Suppressor macrophage (primary cell): ENCODE measurements around the gene C12orf56.
"Not testable (repeated sequence)": the region's sequence is repeated elsewhere in the genome, so short reads cannot be mapped to it uniquely, and the experiment has no call there.

ENCODE experiments used
- DNase-seq, 4 experiments: peaks; one replicate each; pipeline ENCODE4 v3.0.0-alpha.2; 2020 to 2022

C12orf56 gene

DNA sequence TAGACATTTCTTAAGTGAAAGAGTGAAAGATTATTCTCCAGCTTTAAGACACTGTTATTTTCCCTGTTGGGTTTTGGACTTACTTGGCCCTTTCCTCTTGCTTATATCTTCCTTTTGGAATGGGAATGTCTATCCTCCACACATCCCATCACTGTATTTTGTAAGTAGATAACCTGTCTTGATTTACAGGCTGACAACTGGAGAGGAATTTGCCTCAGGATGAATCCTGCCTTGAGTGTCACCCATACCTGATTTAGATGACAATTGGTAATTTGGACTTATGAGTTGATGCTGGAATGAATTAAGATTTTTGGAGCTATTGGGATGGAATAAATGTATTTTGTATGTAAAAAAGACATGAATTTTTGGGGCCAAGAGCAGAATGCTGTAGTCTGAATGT, 94.3 kb downstream of the C12orf56 start:
- no peak for DNase-seq

DNA sequence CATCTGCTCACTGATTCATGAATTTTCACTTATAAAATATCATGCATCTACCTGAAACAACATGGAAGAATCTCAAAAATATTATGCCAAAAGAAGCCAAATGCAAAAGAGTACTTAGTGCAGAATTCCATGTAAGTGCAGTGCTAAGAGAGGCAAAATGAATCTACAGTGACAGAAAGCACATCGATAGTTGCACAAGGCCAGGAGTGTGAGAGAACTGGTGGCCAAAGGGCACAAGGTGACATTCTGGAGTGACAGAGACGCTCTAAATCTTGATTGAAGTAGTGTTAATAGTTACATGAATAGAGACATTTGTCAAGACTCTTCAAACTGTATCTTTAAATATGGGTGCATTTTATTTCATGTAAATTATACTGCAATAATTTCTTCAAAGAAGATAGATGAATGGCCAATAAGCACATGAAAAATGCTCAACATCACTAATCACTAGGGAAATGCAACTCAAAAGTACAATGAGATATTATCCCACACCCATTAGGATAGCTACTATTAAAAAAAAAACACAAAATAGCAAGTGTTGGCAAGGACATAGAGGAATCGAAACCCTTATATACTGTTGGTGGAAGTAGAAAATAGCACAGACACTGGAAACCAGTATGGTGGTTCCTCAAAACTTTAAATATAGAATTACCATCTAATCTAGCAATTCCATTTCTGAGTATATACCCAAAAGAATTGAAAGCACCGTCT, 96.7 kb downstream of the C12orf56 start:
- peak in 3 of 4 experiments; percentile 5 to 69 (median 68) for DNase-seq

DNA sequence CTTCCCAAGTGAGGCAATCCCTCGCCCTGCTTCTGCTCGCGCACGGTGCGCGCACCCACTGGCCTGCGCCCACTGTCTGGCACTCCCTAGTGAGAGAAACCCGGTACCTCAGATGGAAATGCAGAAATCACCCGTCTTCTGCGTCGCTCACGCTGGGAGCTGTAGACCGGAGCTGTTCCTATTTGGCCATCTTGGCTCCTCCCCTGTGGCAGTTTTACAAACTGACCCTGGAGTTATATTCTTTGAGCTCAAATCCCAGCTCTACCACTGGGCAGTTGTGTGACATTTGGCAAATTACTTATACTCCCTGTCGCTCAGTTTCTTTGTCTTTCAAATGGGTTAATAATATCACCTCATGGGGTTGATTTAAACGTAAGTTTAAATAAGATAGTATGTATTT, 97.4 kb downstream of the C12orf56 start:
- not testable (repeated sequence) for DNase-seq

GRCh38 chr12:64286521-64286920, 104.0 kb downstream of the C12orf56 start:
- DNase-seq: no peak

DNA sequence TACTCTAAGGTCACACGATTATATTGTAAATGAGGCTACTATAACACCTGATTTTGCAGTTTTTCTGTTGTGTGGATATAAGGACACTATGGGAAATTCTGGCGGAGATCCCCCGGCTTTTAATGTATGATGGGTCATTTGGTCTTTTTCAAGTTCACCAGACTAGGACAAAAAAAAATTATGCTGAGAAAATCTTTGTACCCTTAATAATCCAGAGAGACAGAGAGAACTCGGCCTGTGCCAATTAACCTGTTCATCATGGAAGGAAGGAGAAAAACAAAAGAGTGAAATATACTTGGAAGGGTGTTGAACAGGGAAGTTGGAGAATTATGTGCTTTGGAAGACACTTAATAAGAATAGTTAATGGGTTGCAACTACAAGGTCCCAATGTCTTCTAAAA, 106.3 kb downstream of the C12orf56 start:
- no peak for DNase-seq

DNA sequence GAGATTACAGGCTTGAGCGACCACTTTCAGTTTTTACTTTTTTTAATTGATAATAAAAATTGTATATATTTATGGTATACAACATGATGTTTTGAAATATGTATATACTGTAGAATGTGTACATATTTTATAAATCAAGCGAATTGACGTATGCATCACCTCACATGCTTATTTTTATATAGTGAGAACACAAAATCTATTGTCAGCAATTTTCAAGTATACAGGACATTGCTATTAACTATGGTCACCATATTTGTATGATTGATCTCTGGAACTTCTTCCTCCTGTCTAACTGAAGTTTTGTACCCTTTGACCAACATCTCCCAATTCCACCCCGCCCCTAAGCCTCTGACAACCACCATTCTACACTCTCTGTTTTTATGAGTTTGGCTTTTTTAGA, 112.1 kb downstream of the C12orf56 start:
- no peak for DNase-seq

GRCh38 chr12:64273527-64274403, 116.8 kb downstream of the C12orf56 start:
- peak; percentile 33 to 61 (median 52) for DNase-seq

DNA sequence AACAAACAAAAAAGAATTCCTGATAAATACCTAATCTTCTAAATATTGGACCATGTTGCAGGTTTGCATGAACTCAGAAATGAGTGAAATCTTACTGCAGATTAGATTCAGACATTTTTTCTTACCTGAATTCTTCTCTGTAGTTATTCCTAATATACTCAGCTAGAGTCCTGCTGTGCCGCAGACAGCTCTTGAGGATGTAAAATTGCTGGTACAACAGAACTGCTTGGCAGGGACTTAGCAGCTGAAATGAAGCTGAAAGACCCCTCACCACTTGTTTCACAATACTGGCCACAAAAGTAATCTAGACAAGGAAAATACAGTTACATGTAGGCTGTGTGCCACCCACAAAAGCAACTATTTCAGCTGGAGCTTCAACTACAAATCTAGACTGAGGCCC, 120.1 kb downstream of the C12orf56 start:
- no peak for DNase-seq

GRCh38 chr12:64269161-64269560, 121.4 kb downstream of the C12orf56 start:
- DNase-seq: no peak

DNA sequence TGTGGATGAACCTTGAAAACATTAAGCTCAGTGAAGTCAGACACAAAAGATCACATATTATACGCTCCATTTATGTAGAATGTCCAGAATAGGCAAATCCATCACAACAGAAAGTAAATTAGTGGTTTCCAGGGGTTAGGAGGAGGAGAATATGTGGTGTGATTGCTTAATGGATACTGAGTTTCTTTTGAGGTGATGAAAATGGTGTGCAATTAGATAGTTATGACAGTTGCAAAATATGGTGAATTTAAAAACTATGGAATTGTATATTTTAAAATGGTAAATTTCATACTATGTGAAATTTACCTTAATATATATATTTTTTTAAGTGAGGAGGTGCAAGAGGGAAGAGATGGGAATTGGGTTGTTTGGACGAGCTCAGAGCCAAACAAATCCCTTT, 122.1 kb downstream of the C12orf56 start:
- no peak for DNase-seq

DNA sequence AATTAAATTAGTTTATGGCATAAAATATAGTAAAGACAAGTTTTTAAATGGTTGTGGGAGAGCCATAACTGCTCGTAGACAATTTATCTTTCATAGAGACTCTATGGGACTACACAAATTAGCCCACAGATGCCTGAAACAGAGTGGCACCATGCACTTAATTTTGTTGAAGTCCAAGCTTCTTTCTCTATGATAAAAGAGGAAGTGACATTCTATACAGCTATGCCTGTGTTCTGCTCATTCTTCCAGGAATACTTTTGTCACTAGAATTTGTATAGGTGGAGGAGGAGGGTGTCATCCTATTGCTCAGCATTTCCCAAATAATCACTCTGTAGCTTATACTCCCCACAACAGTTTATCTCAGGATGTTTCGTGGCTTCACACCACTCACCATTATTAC, 124.7 kb downstream of the C12orf56 start:
- peak in 1 of 4 experiments; percentile 12 for DNase-seq

- no peak for DNase-seq
These were observed 128.7 kb downstream of the C12orf56 start for GRCh38 chr12:64261813-64262212.

- DNase-seq: no peak
These were observed 132.0 kb downstream of the C12orf56 start for GRCh38 chr12:64258576-64258975.

DNA sequence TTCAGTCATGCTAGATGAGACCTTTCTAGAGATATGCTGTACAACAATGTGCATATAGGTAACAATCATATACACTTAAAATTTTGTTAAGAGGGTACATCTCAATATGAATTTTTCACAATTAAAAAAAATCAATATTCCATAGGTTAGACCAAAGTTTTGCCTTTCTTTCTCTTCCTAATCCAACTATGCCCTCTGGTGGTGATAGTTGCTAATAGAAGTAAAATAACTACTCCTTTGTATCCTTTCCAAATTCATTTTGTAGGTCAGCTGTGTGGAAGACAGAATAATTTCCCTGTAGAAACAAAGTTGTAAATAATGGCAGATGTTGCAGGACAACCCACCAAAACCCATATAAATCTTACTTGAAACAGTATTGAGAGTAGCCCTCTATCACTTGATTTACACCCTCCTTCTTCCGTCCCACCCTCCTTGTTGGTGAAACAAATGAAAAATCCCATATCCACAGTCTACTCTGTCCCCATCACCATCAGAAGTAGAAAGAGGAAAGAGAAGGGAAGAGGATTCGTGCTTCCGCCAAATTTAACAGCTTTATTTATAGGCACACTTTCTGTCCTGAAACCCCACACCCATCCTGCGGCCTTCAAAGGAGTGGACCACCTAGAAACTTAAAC, 134.3 kb downstream of the C12orf56 start:
- DNase-seq: peak; percentile 33 to 90 (median 78)

- DNase-seq: no peak
These were observed 135.3 kb downstream of the C12orf56 start for GRCh38 chr12:64255249-64255648.

DNA sequence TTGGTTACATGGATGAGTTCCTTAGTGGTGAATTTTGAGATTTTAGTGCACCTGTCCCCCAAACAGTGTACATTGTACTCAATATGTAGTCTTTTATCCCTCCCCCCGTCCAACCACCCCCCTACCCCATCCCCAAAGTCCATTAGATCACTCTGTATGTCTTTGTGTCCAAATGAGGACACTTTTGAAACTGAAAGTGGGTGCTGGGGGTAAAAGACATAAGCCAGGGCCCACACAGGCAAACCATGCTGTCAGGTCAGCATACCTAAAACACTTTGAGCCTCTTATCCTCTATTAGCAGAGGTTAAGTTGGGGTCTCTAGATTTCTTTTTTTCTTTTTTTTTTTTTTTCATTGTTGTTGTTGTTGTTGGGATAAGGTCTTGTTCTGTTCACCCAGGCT, 137.2 kb downstream of the C12orf56 start:
- DNase-seq: no peak

DNA sequence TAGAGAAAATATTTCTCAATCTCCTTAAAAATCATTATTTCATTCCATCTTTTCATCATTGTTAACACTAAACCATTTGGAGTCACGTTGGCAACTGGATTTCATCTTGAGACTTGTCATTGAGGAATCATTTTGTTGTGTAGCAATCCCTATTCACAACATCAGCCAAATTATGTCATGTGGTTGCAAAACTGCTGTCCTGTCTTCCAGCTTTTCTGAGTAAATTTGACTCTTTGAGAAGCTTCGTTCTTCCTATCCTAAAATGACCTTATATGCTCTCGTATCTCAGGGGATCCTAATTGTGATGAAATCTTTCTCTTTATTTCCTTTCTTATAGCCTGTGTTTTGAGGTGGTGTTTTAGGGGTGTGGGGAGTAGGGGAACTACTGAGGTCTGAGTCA, 137.9 kb downstream of the C12orf56 start:
- DNase-seq: peak; percentile 56 to 82 (median 67)

- no peak for DNase-seq
These were observed 146.7 kb downstream of the C12orf56 start for GRCh38 chr12:64243809-64244208.

DNA sequence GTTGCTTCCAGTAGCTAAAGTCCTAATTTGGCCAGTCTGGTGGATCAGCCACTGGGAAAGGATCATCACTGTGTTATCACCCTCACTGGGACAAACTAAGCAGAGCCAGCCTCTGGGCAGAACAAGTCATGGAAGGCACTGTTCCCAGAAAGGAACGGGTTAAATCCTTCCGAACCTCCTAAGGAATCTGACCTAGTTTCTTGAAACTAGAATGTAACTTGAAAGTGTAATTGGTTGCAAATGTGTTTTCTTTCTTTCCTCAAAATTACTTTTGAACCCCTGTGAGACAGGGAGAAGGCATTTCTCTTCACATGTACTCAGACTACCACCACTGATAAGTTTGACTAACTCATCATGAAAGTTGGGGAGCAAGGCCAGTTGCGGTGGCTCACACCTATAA, 149.8 kb downstream of the C12orf56 start:
- no peak for DNase-seq

- DNase-seq: no peak
These were observed 153.2 kb downstream of the C12orf56 start for GRCh38 chr12:64237382-64237781.

DNA sequence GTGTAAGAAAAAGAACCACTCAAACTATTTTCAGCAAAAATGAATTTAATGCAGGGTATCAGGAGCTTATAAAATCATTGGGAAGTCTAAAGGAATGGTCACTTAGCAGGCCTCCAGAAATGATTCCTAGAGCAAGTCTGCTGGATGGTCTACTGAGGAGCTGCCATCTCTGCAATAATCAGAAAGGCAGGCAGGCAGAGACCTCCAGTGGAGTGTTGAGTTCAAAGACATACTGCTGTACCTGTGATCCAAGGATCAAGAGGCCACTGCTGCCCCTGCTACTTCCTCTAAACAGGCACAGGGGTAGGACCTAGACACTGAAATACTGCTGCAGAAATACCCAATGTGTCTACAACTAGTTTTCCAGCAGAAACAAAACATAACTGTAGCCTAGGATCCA, 154.0 kb downstream of the C12orf56 start:
- peak in 2 of 4 experiments; percentile 14 to 21 for DNase-seq

GRCh38 chr12:64232196-64232595, 158.4 kb downstream of the C12orf56 start:
- no peak for DNase-seq

- DNase-seq: no peak
These were observed 160.8 kb downstream of the C12orf56 start for GRCh38 chr12:64229796-64230195.
